Neural progenitor cell (in vitro differentiated cells): Measurements from ENCODE around the gene ZNF536. TPM values are rescaled to one million over a fixed set of nuclear protein-coding genes. Genes with fewer than 3 reads are reported as not detected.

Experiments used
- DNase-seq: peaks from one replicate; pipeline ENCODE4 v3.0.0-alpha.2; 2016; ENCODE audit warnings: low spot score
- H2AFZ ChIP-seq: fragments of 200-600 bp; sonication (generic); replicated peaks from 2 replicates; pipeline ENCODE4 v1.6.1; 2016; ENCODE audit warnings: antibody characterized with exemption
- H3F3A ChIP-seq: fragments of 200-600 bp; sonication (generic); 2 replicates; pipeline ENCODE4 v1.6.1; 2016; ENCODE audit warnings: antibody characterized with exemption, low read depth
- H3K27ac ChIP-seq: fragments of 200-600 bp; sonication (generic); 2 replicates; pipeline ENCODE4 v1.5.1; 2016; ENCODE audit warnings: mild to moderate bottlenecking
- H3K27me3 ChIP-seq: fragments of 200-600 bp; sonication (generic); 2 replicates; pipeline ENCODE4 v1.6.1; 2016; ENCODE audit warnings: mild to moderate bottlenecking, moderate library complexity
- H3K36me3 ChIP-seq: fragments of 200-600 bp; sonication (generic); 2 replicates; pipeline ENCODE4 v1.5.1; 2016
- H3K4me1 ChIP-seq: fragments of 200-600 bp; sonication (generic); 2 replicates; pipeline ENCODE4 v1.6.1; 2016; ENCODE audit warnings: mixed run types
- H3K4me2 ChIP-seq: fragments of 200-600 bp; sonication (generic); 2 replicates; pipeline ENCODE4 v1.6.1; 2016
- H3K4me3 ChIP-seq: fragments of 200-600 bp; sonication (generic); 2 replicates; pipeline ENCODE4 v1.5.1; 2016
- H3K79me2 ChIP-seq: fragments of 200-600 bp; sonication (generic); 2 replicates; pipeline ENCODE4 v1.6.1; 2016; ENCODE audit warnings: low read depth
- H3K9ac ChIP-seq: fragments of 200-600 bp; sonication (generic); 2 replicates; pipeline ENCODE4 v1.6.1; 2016
- H3K9me3 ChIP-seq: fragments of 200-600 bp; sonication (generic); 2 replicates; pipeline ENCODE4 v1.5.1; 2016; ENCODE audit warnings: low read depth
- H4K20me1 ChIP-seq: fragments of 200-600 bp; sonication (generic); 2 replicates; pipeline ENCODE4 v1.6.1; 2016; ENCODE audit warnings: low read depth
- H3K27ac Mint-ChIP-seq: 3 replicates; pipeline ENCODE4 v1.8.0; 2021; ENCODE audit warnings: mixed read lengths
- H3K27me3 Mint-ChIP-seq: 2 replicates; pipeline ENCODE4 v1.8.0; 2022; ENCODE audit warnings: low read depth, mild to moderate bottlenecking, inconsistent platforms, moderate library complexity, mixed read lengths; ENCODE audit not compliant: insufficient read depth
- H3K36me3 Mint-ChIP-seq: 3 replicates; pipeline ENCODE4 v1.8.0; 2021; ENCODE audit warnings: mixed read lengths
- H3K4me1 Mint-ChIP-seq: 3 replicates; pipeline ENCODE4 v1.8.0; 2021; ENCODE audit warnings: mixed read lengths
- H3K4me3 Mint-ChIP-seq: 3 replicates; pipeline ENCODE4 v1.8.0; 2021; ENCODE audit warnings: mild to moderate bottlenecking, moderate library complexity, mixed read lengths
- H3K9me3 Mint-ChIP-seq: 3 replicates; pipeline ENCODE4 v1.8.0; 2020; ENCODE audit warnings: mixed read lengths
- EZH2 ChIP-seq: fragments of 200-600 bp; sonication (generic); IDR thresholded peaks from 2 replicates; pipeline ENCODE4 v1.6.1; 2017; ENCODE audit warnings: antibody characterized with exemption, mild to moderate bottlenecking, moderate library complexity
- EZH2phosphoT487 ChIP-seq: fragments of 200-600 bp; sonication (generic); IDR thresholded peaks from 2 replicates; pipeline ENCODE4 v1.6.1; 2017; ENCODE audit warnings: antibody characterized with exemption
- total RNA-seq: library from RNA; depleted of rRNA; stranded (reverse); fragments of >200 nt; gene quantifications from 2 replicates; pipeline ENCODE4 v1.2.3, GENCODE V29; 2015; ENCODE audit warnings: low replicate concordance
- TF ChIP-seq, protein P1 (sequence below): fragments of 200-600 bp; sonication (generic); IDR thresholded peaks from 2 replicates; pipeline ENCODE4 v1.5.1; 2017; ENCODE audit warnings: antibody characterized with exemption, mild to moderate bottlenecking

The ZNF536 gene
- total RNA-seq, 1 donor from 2014 or later: 0.24 TPM

DNA sequence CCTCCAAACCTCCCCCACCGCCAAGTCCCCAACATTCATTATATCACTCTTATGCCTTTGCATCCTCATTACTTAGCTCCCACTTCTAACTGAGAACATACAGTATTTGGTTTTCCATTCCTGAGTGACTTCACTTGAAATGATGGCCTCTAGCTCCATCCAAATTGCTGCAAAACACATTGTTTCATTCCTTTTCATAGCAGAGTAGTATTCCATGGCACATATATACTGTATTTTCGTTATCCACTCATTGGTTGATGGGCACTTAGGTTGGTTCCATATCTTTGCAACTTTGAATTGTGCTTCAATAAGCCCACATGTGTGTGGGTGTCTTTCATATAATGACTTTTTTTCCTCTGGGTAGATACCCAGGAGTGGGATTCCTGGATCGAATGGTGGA lies 233.1 kb downstream of the ZNF536 start:
- no peak overlapping the region for H3K4me3 ChIP-seq
- H3K4me1 ChIP-seq: no peaks in the 10 kb centered on the region
- no peaks in the 10 kb centered on the region for H3K27me3 ChIP-seq
- no peak for DNase-seq
- H3K9ac ChIP-seq: no peak overlapping the region
- no peak overlapping the region for H3K4me3 Mint-ChIP-seq
- H3K27ac Mint-ChIP-seq: no peak overlapping the region
- H3K4me1 Mint-ChIP-seq: no peaks in the 10 kb centered on the region
- H3K27ac ChIP-seq: no peak overlapping the region
- TF ChIP-seq EZH2 (no peak), EZH2phosphoT487 (no peak)
- TF ChIP-seq, protein P1, sequence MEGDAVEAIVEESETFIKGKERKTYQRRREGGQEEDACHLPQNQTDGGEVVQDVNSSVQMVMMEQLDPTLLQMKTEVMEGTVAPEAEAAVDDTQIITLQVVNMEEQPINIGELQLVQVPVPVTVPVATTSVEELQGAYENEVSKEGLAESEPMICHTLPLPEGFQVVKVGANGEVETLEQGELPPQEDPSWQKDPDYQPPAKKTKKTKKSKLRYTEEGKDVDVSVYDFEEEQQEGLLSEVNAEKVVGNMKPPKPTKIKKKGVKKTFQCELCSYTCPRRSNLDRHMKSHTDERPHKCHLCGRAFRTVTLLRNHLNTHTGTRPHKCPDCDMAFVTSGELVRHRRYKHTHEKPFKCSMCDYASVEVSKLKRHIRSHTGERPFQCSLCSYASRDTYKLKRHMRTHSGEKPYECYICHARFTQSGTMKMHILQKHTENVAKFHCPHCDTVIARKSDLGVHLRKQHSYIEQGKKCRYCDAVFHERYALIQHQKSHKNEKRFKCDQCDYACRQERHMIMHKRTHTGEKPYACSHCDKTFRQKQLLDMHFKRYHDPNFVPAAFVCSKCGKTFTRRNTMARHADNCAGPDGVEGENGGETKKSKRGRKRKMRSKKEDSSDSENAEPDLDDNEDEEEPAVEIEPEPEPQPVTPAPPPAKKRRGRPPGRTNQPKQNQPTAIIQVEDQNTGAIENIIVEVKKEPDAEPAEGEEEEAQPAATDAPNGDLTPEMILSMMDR: no peak
- H3K4me2 ChIP-seq: no peak overlapping the region
- no peak overlapping the region for H2AFZ ChIP-seq
- H3K79me2 ChIP-seq: no peaks in the 10 kb centered on the region
- no peaks in the 10 kb centered on the region for H4K20me1 ChIP-seq
- H3K36me3 Mint-ChIP-seq: no peaks in the 10 kb centered on the region
- H3F3A ChIP-seq: no peaks in the 10 kb centered on the region
- no peaks in the 10 kb centered on the region for H3K36me3 ChIP-seq
- no peaks in the 10 kb centered on the region for H3K9me3 Mint-ChIP-seq
- no peaks in the 10 kb centered on the region for H3K27me3 Mint-ChIP-seq
- no peaks in the 10 kb centered on the region for H3K9me3 ChIP-seq

DNA sequence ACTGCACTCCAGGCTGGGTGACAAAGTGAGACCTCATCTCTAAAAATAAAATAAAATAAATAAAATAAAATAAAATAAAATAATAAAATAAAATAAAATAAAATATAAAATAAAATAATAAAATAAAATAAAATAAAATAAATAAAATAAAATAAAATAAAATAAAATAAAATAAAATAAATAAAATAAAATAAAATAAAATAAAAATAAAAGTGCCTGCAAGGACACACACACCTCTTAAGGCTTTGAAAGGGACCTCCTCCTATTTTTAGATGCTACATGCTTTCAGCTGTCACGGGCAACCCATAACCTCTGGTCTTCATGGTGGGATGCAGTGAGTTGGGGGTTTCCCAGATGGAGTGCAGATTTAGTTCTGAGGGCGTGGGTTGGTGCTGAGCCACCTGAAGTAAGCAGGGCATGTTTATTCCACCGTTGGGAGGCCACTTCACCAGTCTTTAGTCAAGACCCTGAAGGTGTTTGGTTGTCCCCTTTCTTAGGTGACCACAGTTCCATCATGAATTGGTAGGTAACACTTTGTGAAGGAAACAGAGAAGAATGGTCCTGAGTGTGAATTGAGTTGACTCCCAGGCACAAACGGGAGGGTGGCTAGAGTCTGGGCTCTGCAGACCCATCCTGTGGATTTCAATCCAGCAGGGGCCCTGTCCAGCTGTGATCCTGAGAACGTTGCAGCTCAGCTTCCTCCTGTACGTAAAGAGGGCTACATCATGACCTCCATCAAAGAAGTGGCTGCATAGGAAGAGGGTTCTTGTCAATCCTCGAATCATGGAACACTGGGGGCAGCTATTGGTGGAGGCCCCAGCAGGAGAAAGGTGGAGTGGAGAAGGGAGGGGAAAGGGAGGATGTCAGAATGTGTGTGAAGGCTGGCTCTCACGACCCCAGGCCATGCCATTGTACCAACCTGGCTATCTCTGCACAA lies 234.2 kb downstream of the ZNF536 start:
- DNase-seq: no peak
- Histone ChIP-seq H3K79me2 (no peaks in the 10 kb centered on the region), H3K4me1 (no peaks in the 10 kb centered on the region), H3K27me3 (no peaks in the 10 kb centered on the region), H4K20me1 (no peaks in the 10 kb centered on the region), H3K36me3 (no peaks in the 10 kb centered on the region), H3F3A (no peaks in the 10 kb centered on the region), H3K9me3 (no peaks in the 10 kb centered on the region), H3K4me3 (no peak overlapping the region), H3K27ac (no peak overlapping the region), H2AFZ (no peak overlapping the region), H3K4me2 (no peak overlapping the region), H3K9ac (no peak overlapping the region)
- no peak overlapping the region for H3K4me3 Mint-ChIP-seq
- H3K36me3 Mint-ChIP-seq: no peaks in the 10 kb centered on the region
- no peaks in the 10 kb centered on the region for H3K9me3 Mint-ChIP-seq
- no peaks in the 10 kb centered on the region for H3K27me3 Mint-ChIP-seq
- TF ChIP-seq, protein P1: no peak
- TF ChIP-seq EZH2phosphoT487 (no peak), EZH2 (no peak)
- no peaks in the 10 kb centered on the region for H3K4me1 Mint-ChIP-seq
- no peak overlapping the region for H3K27ac Mint-ChIP-seq
